ENCODE measurements around the gene ID3.
A peak's percentile ranks its signal among the peaks of the same experiment; 100 is the strongest.
"Not testable (repeated sequence)": the region's sequence is repeated elsewhere in the genome, so short reads cannot be mapped to it uniquely, and the experiment has no call there.

ID3 gene

GRCh38 chr1:23545851-23546250 is 13.4 kb downstream of the ID3 start:
- DNase-seq (ENCODE audit: insufficient read length, low spot score) (no peak), FAIRE-seq (no peak)
- no peak for TF ChIP-seq CTCF (IDR thresholded peaks at IDR 0.05; ENCODE audit: insufficient read depth, missing control alignments)

GRCh38 chr1:23544444-23545389 is 14.6 kb downstream of the ID3 start:
- no peak for DNase-seq (ENCODE audit: insufficient read length, low spot score)
- no peak for FAIRE-seq
- TF ChIP-seq CTCF (IDR thresholded peaks at IDR 0.05; ENCODE audit: insufficient read depth, missing control alignments), result peak; percentile 95

GRCh38 chr1:23543707-23544443 is 15.4 kb downstream of the ID3 start:
- FAIRE-seq (no peak), DNase-seq (ENCODE audit: insufficient read length, low spot score) (no peak)
- no peak for TF ChIP-seq CTCF (IDR thresholded peaks at IDR 0.05; ENCODE audit: insufficient read depth, missing control alignments)

GRCh38 chr1:23542940-23543339 is 16.4 kb downstream of the ID3 start:
- not testable (repeated sequence) for FAIRE-seq; DNase-seq (ENCODE audit: insufficient read length, low spot score)

GRCh38 chr1:23539698-23540266 is 19.5 kb downstream of the ID3 start:
- peak; percentile 97 for TF ChIP-seq CTCF (IDR thresholded peaks at IDR 0.05; ENCODE audit: insufficient read depth, missing control alignments)
- DNase-seq (ENCODE audit: insufficient read length, low spot score) (peak; percentile 82), FAIRE-seq (no peak)

- FAIRE-seq (no peak), DNase-seq (ENCODE audit: insufficient read length, low spot score) (no peak)
- TF ChIP-seq CTCF (IDR thresholded peaks at IDR 0.05; ENCODE audit: insufficient read depth, missing control alignments), result no peak
Measured at GRCh38 chr1:23537296-23537973, 21.9 kb downstream of the ID3 start.

Data from D721Med (cell line).